SW480 (cell line): ENCODE results near the gene PGAM5.
A peak's percentile ranks its signal among the peaks of the same experiment; 100 is the strongest.
"Not testable (repeated sequence)": the region's sequence is repeated elsewhere in the genome, so short reads cannot be mapped to it uniquely, and the experiment has no call there.

Experiments used
- DNase-seq: peaks from one replicate; pipeline ENCODE4 v3.0.0-alpha.2; 2016; ENCODE audit warnings: low spot score

PGAM5 gene

GRCh38 chr12:132747896-132748295 lies 37.3 kb downstream of the PGAM5 start:
- no peak for DNase-seq

- DNase-seq = no peak
Observed at GRCh38 chr12:132748319-132748718, 37.7 kb downstream of the PGAM5 start.

- DNase-seq = not testable (repeated sequence)
Observed at GRCh38 chr12:132753670-132754069, 43.0 kb downstream of the PGAM5 start.

- no peak for DNase-seq
Observed at GRCh38 chr12:132754160-132754932, 43.7 kb downstream of the PGAM5 start.

- not testable (repeated sequence) for DNase-seq
Observed at GRCh38 chr12:132758825-132759224, 48.2 kb downstream of the PGAM5 start.

GRCh38 chr12:132759359-132759758 lies 48.7 kb downstream of the PGAM5 start:
- DNase-seq = no peak

- peak; percentile 56 for DNase-seq
Observed at GRCh38 chr12:132761032-132761920, 50.6 kb downstream of the PGAM5 start, which contains the start of gene ANKLE2. Gene ANKLE2, minus strand, starts transcription at chr12:132761832. Its CDS starts 34 bp downstream, at chr12:132761798.

GRCh38 chr12:132761921-132762583 lies 51.4 kb downstream of the PGAM5 start:
- peak; percentile 85 for DNase-seq

GRCh38 chr12:132764231-132764630 lies 53.6 kb downstream of the PGAM5 start:
- DNase-seq = no peak

- no peak for DNase-seq
Observed at GRCh38 chr12:132765361-132765760, 54.7 kb downstream of the PGAM5 start.

- no peak for DNase-seq
Observed at GRCh38 chr12:132766380-132767085, 55.9 kb downstream of the PGAM5 start.

- DNase-seq = no peak
Observed at GRCh38 chr12:132771126-132771838, 60.6 kb downstream of the PGAM5 start.
